Panc1 (cell line): ENCODE results near the gene IFT22. TPM values are rescaled to one million over a fixed set of nuclear protein-coding genes. Genes with fewer than 3 reads are reported as not detected.
"Not testable (repeated sequence)": the region's sequence is repeated elsewhere in the genome, so short reads cannot be mapped to it uniquely, and the experiment has no call there.

Source experiments
- ATAC-seq: fragments of 200-7000 bp; cut with Tn5 transposase; 2 replicates; pipeline ENCODE4 v1.9.1; 2020; ENCODE audit warnings: mild to moderate bottlenecking, moderate library complexity
- BruUV-seq: library from RNA; stranded (reverse); fragments of 400-500 nt; replicated peaks from 2 replicates; lab custom pipeline; 2021; lab: Mats Ljungman, UMichigan
- CTCF ChIA-PET: fragments of 300-600 bp; sonication (Branson Sonifier 250); formaldehyde crosslinking; loops from one replicate; lab custom pipeline; 2022; ENCODE audit warnings: antibody characterized with exemption; lab: Charles Lee
- POLR2A ChIA-PET: fragments of 300-600 bp; sonication (Branson Sonifier 250); formaldehyde crosslinking; loops from one replicate; lab custom pipeline; 2022; ENCODE audit warnings: antibody characterized with exemption; lab: Charles Lee
- DNase-seq: peaks from one replicate; pipeline ENCODE4 v3.0.0-alpha.2; 2010; ENCODE audit warnings: low read depth, low spot score
- H3K27ac ChIP-seq: 2 replicates; pipeline ENCODE4 v1.5.1; 2011; ENCODE audit warnings: mild to moderate bottlenecking, low read length, inconsistent platforms
- H3K27me3 ChIP-seq: fragments of 200-500 bp; sonication (Bioruptor generic); 2 replicates; pipeline ENCODE4 v1.6.0; 2014; ENCODE audit warnings: low read length, inconsistent platforms; ENCODE audit not compliant: control insufficient read depth, insufficient read depth
- H3K36me3 ChIP-seq: fragments of 200-500 bp; sonication (Bioruptor generic); 2 replicates; pipeline ENCODE4 v1.5.1; 2014; ENCODE audit warnings: inconsistent platforms, mild to moderate bottlenecking, low read length, moderate library complexity; ENCODE audit not compliant: control insufficient read depth, insufficient read depth
- H3K4me1 ChIP-seq: 2 replicates; pipeline ENCODE4 v1.5.1; 2011; ENCODE audit warnings: inconsistent platforms, mild to moderate bottlenecking, low read length, moderate library complexity; ENCODE audit not compliant: control insufficient read depth, insufficient read depth
- H3K4me3 ChIP-seq, 2 experiments: 2 replicates each; pipeline ENCODE4 v1.5.1; 2011 to 2012; ENCODE audit warnings: low read depth in 2 of 2, low read length in 2 of 2, mild to moderate bottlenecking in 2 of 2, inconsistent platforms in 1 of 2, moderate library complexity in 1 of 2
- H3K9me3 ChIP-seq: fragments of 200-500 bp; sonication (Bioruptor generic); 2 replicates; pipeline ENCODE4 v1.5.1; 2014; ENCODE audit warnings: low read depth, mild to moderate bottlenecking, inconsistent platforms, low read length, moderate library complexity; ENCODE audit not compliant: control insufficient read depth, insufficient read depth
- CTCF ChIP-seq: fragments of 450-650 bp; IDR thresholded peaks from 2 replicates; pipeline ENCODE4 v1.5.1; 2017; ENCODE audit warnings: mild to moderate bottlenecking
- POLR2AphosphoS5 ChIP-seq: IDR thresholded peaks from 2 replicates; pipeline ENCODE4 v1.6.1; 2012; ENCODE audit warnings: mild to moderate bottlenecking, low read depth, low read length, moderate library complexity
- REST ChIP-seq, 2 experiments: IDR thresholded peaks; 2 replicates each; pipeline ENCODE4 v1.6.1; 2011 to 2012; ENCODE audit warnings: low read depth in 2 of 2, control low read depth in 1 of 2, low read length in 1 of 2, mild to moderate bottlenecking in 1 of 2, moderate library complexity in 1 of 2; ENCODE audit not compliant: insufficient read depth in 1 of 2
- SIN3A ChIP-seq: IDR thresholded peaks from 2 replicates; pipeline ENCODE4 v1.6.1; 2012; ENCODE audit warnings: low read depth, mild to moderate bottlenecking, low read length, moderate library complexity, borderline replicate concordance; ENCODE audit not compliant: insufficient read depth
- TCF7L2 ChIP-seq: IDR thresholded peaks from 2 replicates; pipeline ENCODE4 v1.6.1; 2011; ENCODE audit warnings: mild to moderate bottlenecking, low read depth, low read length, inconsistent platforms
- in situ Hi-C: cut with HindIII; loops from 2 replicates; pipeline ENCODE4 v1.10.0; 2016; ENCODE audit warnings: low sequenced_read_pairs, low pct_unique_long_range_greater_than_20kb
- intact Hi-C: fragments of 100-400 bp; cut with micrococcal nuclease; formaldehyde crosslinking; loops from one replicate; pipeline ENCODE4 v1.10.0; 2022; ENCODE audit not compliant: unreplicated experiment
- total RNA-seq: library from RNA; stranded (reverse); gene quantifications from one replicate; pipeline ENCODE4 v1.2.1, GENCODE V29; 2021; ENCODE audit not compliant: unreplicated experiment

The IFT22 gene
- total RNA-seq, 1 experiment from 2014 or later = 42.4 TPM

GRCh38 chr7:101348456-101349067 is 26.9 kb upstream of the IFT22 start:
- H3K9me3 ChIP-seq, BruUV-seq, H3K4me3 ChIP-seq, H3K36me3 ChIP-seq, DNase-seq, POLR2A ChIA-PET, in situ Hi-C loops, intact Hi-C loops, ATAC-seq, H3K4me1 ChIP-seq, H3K27ac ChIP-seq, H3K27me3 ChIP-seq: not testable (repeated sequence)
- CTCF ChIA-PET = interaction anchor here (1.2 kb wide), 1 partner anchor 16 kb away, joined by 3 read pairs; no protein-coding TSS in a partner anchor

- Histone ChIP-seq H3K9me3 (no peaks in the 10 kb centered on the region), H3K4me1 (peaks cover 5% of the 10 kb centered on the region), H3K4me3 (no peak overlapping the region), H3K36me3 (no peaks in the 10 kb centered on the region), H3K27me3 (no peaks in the 10 kb centered on the region), H3K27ac (no peak overlapping the region)
- in situ Hi-C loops (no loop called here), intact Hi-C loops (no loop called here)
- ChIA-PET CTCF (interaction anchor here (0.8 kb wide), 1 partner anchor 108 kb away, joined by 3 read pairs; no protein-coding TSS in a partner anchor), POLR2A (interaction anchor here (0.6 kb wide), 1 partner anchor 96 kb away, joined by 3 read pairs; no protein-coding TSS in a partner anchor)
- DNase-seq = no peak
- no peak for ATAC-seq
- no peak for TF ChIP-seq POLR2AphosphoS5
- TF ChIP-seq REST (IDR thresholded peaks at IDR 0.05; ENCODE audit: insufficient read depth in 1 of 2, low read depth in 2 of 2, low read length in 1 of 2) = no peak
- no peak for TF ChIP-seq CTCF
- TF ChIP-seq SIN3A = no peak
- TF ChIP-seq TCF7L2 = no peak
- no TSS peak for BruUV-seq
Measured at GRCh38 chr7:101347477-101347876, 25.9 kb upstream of the IFT22 start.

GRCh38 chr7:101342892-101343291 is 21.3 kb upstream of the IFT22 start:
- intact Hi-C loops (no loop called here), in situ Hi-C loops (no loop called here)
- CTCF ChIA-PET = no interaction called here
- no TSS peak for BruUV-seq
- TF ChIP-seq SIN3A = no peak
- no peak for TF ChIP-seq TCF7L2
- TF ChIP-seq POLR2AphosphoS5 = no peak; the same call in 1 of the 2 replicates
- no peak for TF ChIP-seq REST (IDR thresholded peaks at IDR 0.05; ENCODE audit: insufficient read depth in 1 of 2, low read depth in 2 of 2, low read length in 1 of 2)
- no peak for TF ChIP-seq CTCF
- ATAC-seq (peak; percentile 36; the same call in 1 of the 2 replicates), DNase-seq (no peak)
- H3K4me1 ChIP-seq = no peaks in the 10 kb centered on the region
- no peak overlapping the region for H3K4me3 ChIP-seq
- no peaks in the 10 kb centered on the region for H3K36me3 ChIP-seq
- H3K9me3 ChIP-seq = no peaks in the 10 kb centered on the region
- no peaks in the 10 kb centered on the region for H3K27me3 ChIP-seq
- POLR2A ChIA-PET = interaction anchor here (0.7 kb wide), 1 partner anchor 76 kb away, joined by 4 read pairs; no protein-coding TSS in a partner anchor
- H3K27ac ChIP-seq = no peak overlapping the region
